ENCODE measurements around the gene AFAP1.

- TF ChIP-seq EZH2 (IDR thresholded peaks at IDR 0.05): no peak
- no peak for TF ChIP-seq CTCF (IDR thresholded peaks at IDR 0.05)
Measured at GRCh38 chr4:7910263-7910896, 29.3 kb downstream of the AFAP1 start.

Data from neural progenitor cell (in vitro differentiated cells).